ENCODE measurements around the gene MMP28.

DNA sequence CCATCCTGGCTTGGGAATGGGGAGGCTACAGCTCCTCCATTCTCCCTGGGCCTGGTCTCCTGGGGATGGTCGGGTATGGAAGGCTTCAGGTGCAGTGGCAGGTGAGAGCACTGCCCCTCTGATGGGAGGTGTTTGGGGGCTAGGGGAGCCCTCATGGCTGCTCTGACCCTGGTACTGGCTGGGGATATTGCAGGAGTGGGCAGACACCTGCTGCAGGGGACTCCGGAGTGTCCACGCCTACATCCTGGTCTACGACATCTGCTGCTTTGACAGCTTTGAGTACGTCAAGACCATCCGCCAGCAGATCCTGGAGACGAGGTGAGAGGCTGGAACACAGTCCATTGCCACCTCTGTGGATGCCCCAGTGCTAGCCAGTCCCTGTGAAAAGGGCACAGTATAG, 55.2 kb downstream of the MMP28 start:
- TF ChIP-seq, protein P1, sequence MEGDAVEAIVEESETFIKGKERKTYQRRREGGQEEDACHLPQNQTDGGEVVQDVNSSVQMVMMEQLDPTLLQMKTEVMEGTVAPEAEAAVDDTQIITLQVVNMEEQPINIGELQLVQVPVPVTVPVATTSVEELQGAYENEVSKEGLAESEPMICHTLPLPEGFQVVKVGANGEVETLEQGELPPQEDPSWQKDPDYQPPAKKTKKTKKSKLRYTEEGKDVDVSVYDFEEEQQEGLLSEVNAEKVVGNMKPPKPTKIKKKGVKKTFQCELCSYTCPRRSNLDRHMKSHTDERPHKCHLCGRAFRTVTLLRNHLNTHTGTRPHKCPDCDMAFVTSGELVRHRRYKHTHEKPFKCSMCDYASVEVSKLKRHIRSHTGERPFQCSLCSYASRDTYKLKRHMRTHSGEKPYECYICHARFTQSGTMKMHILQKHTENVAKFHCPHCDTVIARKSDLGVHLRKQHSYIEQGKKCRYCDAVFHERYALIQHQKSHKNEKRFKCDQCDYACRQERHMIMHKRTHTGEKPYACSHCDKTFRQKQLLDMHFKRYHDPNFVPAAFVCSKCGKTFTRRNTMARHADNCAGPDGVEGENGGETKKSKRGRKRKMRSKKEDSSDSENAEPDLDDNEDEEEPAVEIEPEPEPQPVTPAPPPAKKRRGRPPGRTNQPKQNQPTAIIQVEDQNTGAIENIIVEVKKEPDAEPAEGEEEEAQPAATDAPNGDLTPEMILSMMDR (IDR thresholded peaks at IDR 0.05) = no peak
- TF ChIP-seq POLR2A (IDR thresholded peaks at IDR 0.05) = no peak

Measured in lower leg skin (tissue), 3 donors.